ENCODE data around the gene SLC9A9.

DNA sequence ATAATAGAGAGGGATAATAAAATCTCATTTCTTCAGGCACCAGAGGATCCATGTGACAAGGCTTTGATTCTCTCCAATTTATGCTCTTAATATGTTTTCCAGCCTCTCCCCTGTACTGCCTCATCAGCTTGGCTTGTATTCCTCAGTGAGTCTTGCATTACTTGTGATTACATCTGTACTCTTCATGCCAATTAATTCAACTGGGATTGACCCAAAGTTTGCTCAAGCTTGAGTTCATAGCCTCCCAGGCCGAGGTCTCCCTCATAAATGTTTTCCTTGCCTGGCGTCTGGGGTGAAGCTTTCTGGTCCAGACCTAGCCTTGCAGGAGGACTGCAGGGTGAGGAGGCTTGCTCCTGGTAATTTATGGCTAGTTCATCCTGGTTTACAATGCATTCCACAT is 581.8 kb downstream of the SLC9A9 start:
- TF ChIP-seq CTCF (IDR thresholded peaks at IDR 0.05; ENCODE audit: low read length) (no peak), EZH2phosphoT487 (IDR thresholded peaks at IDR 0.05; ENCODE audit: low read length) (no peak)
